HG02588 (cell line): Measurements from ENCODE around the gene MCF2L.
"Not testable (repeated sequence)": the region's sequence is repeated elsewhere in the genome, so short reads cannot be mapped to it uniquely, and the experiment has no call there.

Experiments used
- ATAC-seq: cut with Tn5 transposase; IDR thresholded peaks from one replicate; pipeline ENCODE4 v1.9.1; 2021; ENCODE audit warnings: mild to moderate bottlenecking, moderate library complexity; ENCODE audit not compliant: unreplicated experiment

MCF2L gene

GRCh38 chr13:113110852-113111315, 141.9 kb downstream of the MCF2L start:
- no peak for ATAC-seq

- ATAC-seq, result not testable (repeated sequence)
Observed at GRCh38 chr13:113111821-113112220, 142.8 kb downstream of the MCF2L start.

GRCh38 chr13:113112475-113112874, 143.5 kb downstream of the MCF2L start:
- ATAC-seq, result not testable (repeated sequence)

GRCh38 chr13:113112893-113113845, 144.2 kb downstream of the MCF2L start:
- no peak for ATAC-seq

GRCh38 chr13:113113846-113114271, 144.8 kb downstream of the MCF2L start:
- ATAC-seq, result no peak

- ATAC-seq, result no peak
Observed at GRCh38 chr13:113114511-113115362, 145.7 kb downstream of the MCF2L start.

- no peak for ATAC-seq
Observed at GRCh38 chr13:113115363-113116205, 146.6 kb downstream of the MCF2L start.

- no peak for ATAC-seq
Observed at GRCh38 chr13:113116206-113116800, 147.3 kb downstream of the MCF2L start.

- ATAC-seq, result no peak
Observed at GRCh38 chr13:113116871-113117271, 147.9 kb downstream of the MCF2L start.

- ATAC-seq, result no peak
Observed at GRCh38 chr13:113117335-113117872, 148.4 kb downstream of the MCF2L start.

GRCh38 chr13:113117911-113118260, 148.9 kb downstream of the MCF2L start:
- no peak for ATAC-seq

GRCh38 chr13:113118261-113119021, 149.4 kb downstream of the MCF2L start:
- ATAC-seq, result no peak

GRCh38 chr13:113119166-113119821, 150.3 kb downstream of the MCF2L start:
- ATAC-seq, result no peak

- no peak for ATAC-seq
Observed at GRCh38 chr13:113119822-113120189, 150.8 kb downstream of the MCF2L start.

- no peak for ATAC-seq
Observed at GRCh38 chr13:113120300-113121182, 151.5 kb downstream of the MCF2L start.

- ATAC-seq, result no peak
Observed at GRCh38 chr13:113121183-113121927, 152.3 kb downstream of the MCF2L start.

- no peak for ATAC-seq
Observed at GRCh38 chr13:113121928-113122471, 153.0 kb downstream of the MCF2L start.
